Liver (tissue), 9 donors: ENCODE results near the gene C22orf42. TPM values are rescaled to one million over a fixed set of nuclear protein-coding genes. Genes with fewer than 3 reads are reported as not detected.
"Not testable (repeated sequence)": the region's sequence is repeated elsewhere in the genome, so short reads cannot be mapped to it uniquely, and the experiment has no call there.

Experiments
- DNase-seq: peaks from one replicate; pipeline ENCODE4 v3.0.0-alpha.2; 2017; ENCODE audit warnings: low spot score
- H3K27ac ChIP-seq, 2 donors: one replicate each; pipeline ENCODE4 v1.7.0; 2013; ENCODE audit warnings: inconsistent platforms in 2 of 2, low read length in 2 of 2, control low read depth in 1 of 2, low read depth in 1 of 2, mild to moderate bottlenecking in 1 of 2
- H3K27me3 ChIP-seq, 4 donors: one replicate each; pipeline versions ENCODE4 v1.6.1 to v1.7.0; 2013; ENCODE audit warnings: low read length in 3 of 4, inconsistent platforms in 1 of 4, mild to moderate bottlenecking in 1 of 4, moderate library complexity in 1 of 4; ENCODE audit not compliant: control insufficient read depth in 4 of 4, insufficient read depth in 4 of 4
- H3K36me3 ChIP-seq, 4 donors: one replicate each; pipeline versions ENCODE4 v1.6.1 to v1.7.0; 2013; ENCODE audit warnings: low read length in 3 of 4, mild to moderate bottlenecking in 3 of 4, low read depth in 1 of 4, moderate library complexity in 1 of 4; ENCODE audit not compliant: control insufficient read depth in 4 of 4, insufficient read depth in 3 of 4
- H3K4me1 ChIP-seq, 4 donors: one replicate each; pipeline versions ENCODE4 v1.6.1 to v1.7.0; 2013; ENCODE audit warnings: low read length in 3 of 4, mild to moderate bottlenecking in 3 of 4, moderate library complexity in 1 of 4; ENCODE audit not compliant: control insufficient read depth in 4 of 4, insufficient read depth in 4 of 4
- H3K4me3 ChIP-seq, 3 donors: one replicate each; pipeline versions ENCODE4 v1.6.1 to v1.7.0; 2013; ENCODE audit warnings: low read length in 3 of 3, control low read depth in 1 of 3, low read depth in 1 of 3, mild to moderate bottlenecking in 1 of 3
- H3K9ac ChIP-seq, 2 donors: one replicate each; pipeline ENCODE4 v1.7.0; 2013; ENCODE audit warnings: low read length in 2 of 2, mild to moderate bottlenecking in 2 of 2, moderate library complexity in 2 of 2, control low read depth in 1 of 2, low read depth in 1 of 2
- H3K9me3 ChIP-seq, 4 donors: one replicate each; pipeline versions ENCODE4 v1.6.1 to v1.7.0; 2013; ENCODE audit warnings: low read length in 3 of 4; ENCODE audit not compliant: control insufficient read depth in 4 of 4
- EGR1 ChIP-seq, 2 donors: IDR thresholded peaks; 2 replicates each; pipeline ENCODE4 v1.6.1; 2016 to 2018; ENCODE audit warnings: antibody characterized with exemption in 2 of 2, low read depth in 2 of 2
- HNF4A ChIP-seq, 2 donors: conservative IDR thresholded peaks; 2 replicates each; pipeline ENCODE4 v1.6.1; 2016; ENCODE audit warnings: antibody characterized with exemption in 2 of 2, mild to moderate bottlenecking in 2 of 2
- HNF4G ChIP-seq: IDR thresholded peaks from 2 replicates; pipeline ENCODE4 v1.6.1; 2016; ENCODE audit warnings: antibody characterized with exemption
- WGBS: extraction: QIAGEN DNeasy Blood & Tissue Kit; methylation state at CpG from one replicate; pipeline ENCODE4 v1.1.7; 2013; 5-methylcytosine and 5-hydroxymethylcytosine counted together
- polyA plus RNA-seq, 2 donors: library from polyadenylated mRNA; stranded (reverse) in 1 of 2; unstranded in 1 of 2; fragments of 200-250 nt in 1 of 2; fragments of >200 nt in 1 of 2; fragmentation: Nextera tagmentation in 1 of 2; extraction: Ambion mirVana in 1 of 2; gene quantifications; one replicate each; pipeline versions ENCODE4 v1.2.1 to v1.2.3, GENCODE V29; 2013 to 2015
- total RNA-seq, 2 donors: library from RNA; depleted of rRNA; stranded (reverse); fragments of >200 nt; gene quantifications; one replicate each; pipeline ENCODE4 v1.2.3, GENCODE V29; 2014
- TF ChIP-seq, protein P1 (sequence below): IDR thresholded peaks from 2 replicates; pipeline ENCODE4 v1.6.1; 2016; ENCODE audit warnings: antibody characterized with exemption, mild to moderate bottlenecking
- TF ChIP-seq, protein P2 (sequence below): IDR thresholded peaks from 2 replicates; pipeline ENCODE4 v1.6.1; 2016; ENCODE audit warnings: antibody characterized with exemption
- TF ChIP-seq, protein P3 (sequence below): IDR thresholded peaks from 2 replicates; pipeline ENCODE4 v1.6.1; 2016; ENCODE audit warnings: antibody characterized with exemption
- donor health status: healthy.
- donor health status: healthy.
- donor health status: healthy.
- donor health status: healthy.
- donor health status: healthy.

Gene C22orf42
- total and polyA plus RNA-seq, 4 donors, result not detected

DNA sequence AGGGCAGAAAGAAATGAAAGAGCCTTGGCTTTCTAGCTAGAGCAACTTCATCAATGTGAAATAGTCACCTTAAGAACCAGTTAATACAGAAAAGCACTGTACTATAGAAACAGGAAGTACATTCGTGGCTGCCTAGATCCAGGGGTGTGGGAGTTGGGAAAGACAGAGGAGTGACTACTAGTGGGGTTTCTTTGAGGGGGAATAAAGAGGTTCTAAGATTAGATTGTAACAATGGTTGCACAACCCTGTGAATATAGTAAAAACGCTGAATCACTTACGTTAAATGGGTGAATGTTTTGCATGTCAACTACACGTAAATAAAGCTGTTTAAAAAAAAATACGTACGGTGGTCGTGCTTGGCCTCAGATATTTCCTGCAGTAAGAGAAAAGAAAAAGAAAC lies 8.5 kb downstream of the C22orf42 start:
- not testable (repeated sequence) for H3K9me3 ChIP-seq, H3K4me3 ChIP-seq, H3K4me1 ChIP-seq, H3K9ac ChIP-seq, H3K36me3 ChIP-seq, H3K27me3 ChIP-seq, DNase-seq, H3K27ac ChIP-seq
- WGBS, result 64% methylated on average over 7 of the region's 7 CpGs

DNA sequence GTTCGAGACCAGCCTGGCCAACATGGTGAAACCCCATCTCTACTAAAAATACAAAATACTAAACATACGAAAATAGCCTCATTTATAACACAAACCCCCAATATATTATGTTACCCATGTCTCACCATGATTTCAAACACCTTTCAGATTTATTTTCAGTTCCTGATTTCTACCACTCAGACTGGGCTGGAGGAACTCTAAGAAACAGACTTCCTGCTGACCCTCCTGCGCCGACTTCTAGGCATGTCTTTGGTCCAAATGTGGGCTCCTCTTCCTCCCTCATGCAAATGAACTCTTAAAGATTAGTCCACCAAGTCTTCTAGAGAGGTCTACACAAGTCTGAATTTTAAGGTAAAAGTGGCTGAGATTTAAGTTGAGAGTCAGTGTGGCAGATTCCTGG lies 10.7 kb downstream of the C22orf42 start:
- not testable (repeated sequence) for H3K4me3 ChIP-seq, H3K9me3 ChIP-seq, DNase-seq, H3K4me1 ChIP-seq, H3K36me3 ChIP-seq, H3K27ac ChIP-seq, H3K27me3 ChIP-seq, H3K9ac ChIP-seq
- 90% methylated on average over 4 of the region's 4 CpGs for WGBS

DNA sequence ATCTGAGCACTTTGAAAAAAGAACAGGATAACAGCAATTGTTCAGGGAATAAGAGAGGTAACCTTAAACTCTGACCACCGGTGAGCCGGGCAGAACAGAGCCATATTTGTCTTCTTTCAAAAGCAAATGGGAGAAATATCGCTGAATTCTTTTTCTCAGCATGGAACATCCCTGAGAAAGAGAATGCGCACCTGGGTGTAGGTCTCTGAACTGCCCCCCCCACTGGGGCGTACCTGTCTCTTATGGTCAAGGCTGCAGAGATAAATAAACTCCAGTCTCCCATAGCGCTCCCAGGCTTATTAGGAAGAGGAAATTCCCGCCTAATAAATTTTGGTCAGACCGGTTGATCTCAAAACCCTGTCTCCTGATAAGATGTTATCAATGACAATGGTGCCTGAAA lies 12.0 kb downstream of the C22orf42 start:
- WGBS, result 88% methylated on average over 8 of the region's 8 CpGs

DNA sequence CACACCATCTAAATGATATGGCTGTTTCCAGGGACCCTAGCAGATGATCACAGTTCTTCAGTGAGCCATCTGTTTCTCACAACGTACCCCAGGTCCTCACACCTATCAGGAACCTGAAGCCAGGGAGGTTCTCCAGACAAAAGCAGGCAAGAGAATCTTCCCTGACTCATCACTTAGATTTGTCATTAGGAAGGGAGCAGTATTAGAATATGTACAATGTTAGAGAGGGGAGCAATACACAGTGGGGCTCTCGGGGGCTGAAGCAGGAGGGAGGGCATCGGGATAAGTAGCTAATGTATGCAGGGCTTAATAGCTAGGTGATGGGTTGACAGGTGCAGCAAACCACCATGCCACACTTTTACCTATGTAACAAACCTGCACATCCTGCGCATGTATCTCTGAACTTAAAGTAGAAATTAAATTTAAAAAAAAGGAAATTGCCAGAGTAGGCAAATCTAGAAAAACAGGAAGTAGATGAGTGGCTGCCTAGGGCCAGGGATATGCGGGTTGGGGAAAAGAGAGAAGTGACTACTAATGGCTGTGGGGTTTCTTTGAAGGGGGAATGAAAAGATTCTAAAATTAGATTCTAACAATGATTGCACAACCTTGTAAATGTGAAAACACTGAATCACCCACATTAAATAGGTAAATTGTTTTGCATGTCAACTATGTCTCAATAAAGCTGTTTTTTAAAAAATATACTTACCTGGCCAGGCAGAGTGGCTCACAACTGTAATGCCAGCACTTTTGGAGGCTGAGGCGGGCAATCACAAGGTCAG lies 14.4 kb downstream of the C22orf42 start:
- no peaks in the 10 kb centered on the region for H3K4me1 ChIP-seq
- no peaks in the 10 kb centered on the region for H3K9me3 ChIP-seq
- no peak for DNase-seq
- no peak overlapping the region for H3K9ac ChIP-seq
- TF ChIP-seq HNF4G (no peak), EGR1 (IDR thresholded peaks at IDR 0.05; ENCODE audit: low read depth in 2 of 2) (no peak), HNF4A (conservative IDR thresholded peaks at IDR 0.05) (no peak)
- TF ChIP-seq, protein P1, sequence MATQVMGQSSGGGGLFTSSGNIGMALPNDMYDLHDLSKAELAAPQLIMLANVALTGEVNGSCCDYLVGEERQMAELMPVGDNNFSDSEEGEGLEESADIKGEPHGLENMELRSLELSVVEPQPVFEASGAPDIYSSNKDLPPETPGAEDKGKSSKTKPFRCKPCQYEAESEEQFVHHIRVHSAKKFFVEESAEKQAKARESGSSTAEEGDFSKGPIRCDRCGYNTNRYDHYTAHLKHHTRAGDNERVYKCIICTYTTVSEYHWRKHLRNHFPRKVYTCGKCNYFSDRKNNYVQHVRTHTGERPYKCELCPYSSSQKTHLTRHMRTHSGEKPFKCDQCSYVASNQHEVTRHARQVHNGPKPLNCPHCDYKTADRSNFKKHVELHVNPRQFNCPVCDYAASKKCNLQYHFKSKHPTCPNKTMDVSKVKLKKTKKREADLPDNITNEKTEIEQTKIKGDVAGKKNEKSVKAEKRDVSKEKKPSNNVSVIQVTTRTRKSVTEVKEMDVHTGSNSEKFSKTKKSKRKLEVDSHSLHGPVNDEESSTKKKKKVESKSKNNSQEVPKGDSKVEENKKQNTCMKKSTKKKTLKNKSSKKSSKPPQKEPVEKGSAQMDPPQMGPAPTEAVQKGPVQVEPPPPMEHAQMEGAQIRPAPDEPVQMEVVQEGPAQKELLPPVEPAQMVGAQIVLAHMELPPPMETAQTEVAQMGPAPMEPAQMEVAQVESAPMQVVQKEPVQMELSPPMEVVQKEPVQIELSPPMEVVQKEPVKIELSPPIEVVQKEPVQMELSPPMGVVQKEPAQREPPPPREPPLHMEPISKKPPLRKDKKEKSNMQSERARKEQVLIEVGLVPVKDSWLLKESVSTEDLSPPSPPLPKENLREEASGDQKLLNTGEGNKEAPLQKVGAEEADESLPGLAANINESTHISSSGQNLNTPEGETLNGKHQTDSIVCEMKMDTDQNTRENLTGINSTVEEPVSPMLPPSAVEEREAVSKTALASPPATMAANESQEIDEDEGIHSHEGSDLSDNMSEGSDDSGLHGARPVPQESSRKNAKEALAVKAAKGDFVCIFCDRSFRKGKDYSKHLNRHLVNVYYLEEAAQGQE, result no peak
- TF ChIP-seq, protein P2, sequence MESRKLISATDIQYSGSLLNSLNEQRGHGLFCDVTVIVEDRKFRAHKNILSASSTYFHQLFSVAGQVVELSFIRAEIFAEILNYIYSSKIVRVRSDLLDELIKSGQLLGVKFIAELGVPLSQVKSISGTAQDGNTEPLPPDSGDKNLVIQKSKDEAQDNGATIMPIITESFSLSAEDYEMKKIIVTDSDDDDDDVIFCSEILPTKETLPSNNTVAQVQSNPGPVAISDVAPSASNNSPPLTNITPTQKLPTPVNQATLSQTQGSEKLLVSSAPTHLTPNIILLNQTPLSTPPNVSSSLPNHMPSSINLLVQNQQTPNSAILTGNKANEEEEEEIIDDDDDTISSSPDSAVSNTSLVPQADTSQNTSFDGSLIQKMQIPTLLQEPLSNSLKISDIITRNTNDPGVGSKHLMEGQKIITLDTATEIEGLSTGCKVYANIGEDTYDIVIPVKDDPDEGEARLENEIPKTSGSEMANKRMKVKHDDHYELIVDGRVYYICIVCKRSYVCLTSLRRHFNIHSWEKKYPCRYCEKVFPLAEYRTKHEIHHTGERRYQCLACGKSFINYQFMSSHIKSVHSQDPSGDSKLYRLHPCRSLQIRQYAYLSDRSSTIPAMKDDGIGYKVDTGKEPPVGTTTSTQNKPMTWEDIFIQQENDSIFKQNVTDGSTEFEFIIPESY, result no peak
- TF ChIP-seq, protein P3, sequence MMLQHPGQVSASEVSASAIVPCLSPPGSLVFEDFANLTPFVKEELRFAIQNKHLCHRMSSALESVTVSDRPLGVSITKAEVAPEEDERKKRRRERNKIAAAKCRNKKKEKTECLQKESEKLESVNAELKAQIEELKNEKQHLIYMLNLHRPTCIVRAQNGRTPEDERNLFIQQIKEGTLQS, result no peak
- H3K4me3 ChIP-seq, result no peak overlapping the region
- H3K27me3 ChIP-seq, result no peaks in the 10 kb centered on the region
- no peaks in the 10 kb centered on the region for H3K36me3 ChIP-seq
- H3K27ac ChIP-seq, result no peak overlapping the region
- WGBS, result 79% methylated on average over 6 of the region's 6 CpGs

More for the DNA sequence above, 12.0 kb downstream of the C22orf42 start:
- not testable (repeated sequence) for H3K36me3 ChIP-seq, DNase-seq, H3K4me1 ChIP-seq, H3K9ac ChIP-seq, H3K4me3 ChIP-seq, H3K9me3 ChIP-seq, H3K27ac ChIP-seq, H3K27me3 ChIP-seq
